HFFc6 (cell line): ENCODE data around the gene MRPL3. TPM values are rescaled to one million over a fixed set of nuclear protein-coding genes. Genes with fewer than 3 reads are reported as not detected.
A peak's percentile ranks its signal among the peaks of the same experiment; 100 is the strongest.

ENCODE experiments used
- DNase-seq: peaks from one replicate; pipeline ENCODE4 v3.0.0-alpha.2; 2018
- H3K27ac Mint-ChIP-seq: 2 replicates; pipeline ENCODE4 v1.8.0; 2020; ENCODE audit warnings: mild to moderate bottlenecking, mixed read lengths
- H3K27me3 Mint-ChIP-seq: 2 replicates; pipeline ENCODE4 v1.8.0; 2021; ENCODE audit warnings: mild to moderate bottlenecking, moderate library complexity, mixed read lengths; ENCODE audit not compliant: insufficient read depth
- H3K36me3 Mint-ChIP-seq: 2 replicates; pipeline ENCODE4 v1.8.0; 2021; ENCODE audit warnings: low read depth, mixed read lengths
- H3K4me1 Mint-ChIP-seq: 2 replicates; pipeline ENCODE4 v1.8.0; 2020; ENCODE audit warnings: low read depth, mixed read lengths
- H3K4me3 Mint-ChIP-seq: 2 replicates; pipeline ENCODE4 v1.8.0; 2020; ENCODE audit warnings: mild to moderate bottlenecking, moderate library complexity, mixed read lengths
- H3K9me3 Mint-ChIP-seq: 2 replicates; pipeline ENCODE4 v1.8.0; 2020; ENCODE audit warnings: mild to moderate bottlenecking, mixed read lengths
- total RNA-seq, 6 experiments: library from RNA; stranded (reverse); fragmentation: NEBNext Ultra II Directional; extraction: Animal tissue kit (Norgen Biotek cat#: 25700); gene quantifications; 2 replicates in 1 of 6; 3 replicates in 5 of 6; pipeline ENCODE4 v1.2.3, GENCODE V29; 2021
- TF ChIP-seq, protein P1 (sequence below): fragments of 200-600 bp; sonication (generic); IDR thresholded peaks from 2 replicates; pipeline ENCODE4 v1.5.0; 2021; ENCODE audit warnings: antibody characterized with exemption, mild to moderate bottlenecking

The MRPL3 gene
- total RNA-seq, 6 experiments from 2014 or later, result 98.7 to 125 (median 115) TPM

DNA sequence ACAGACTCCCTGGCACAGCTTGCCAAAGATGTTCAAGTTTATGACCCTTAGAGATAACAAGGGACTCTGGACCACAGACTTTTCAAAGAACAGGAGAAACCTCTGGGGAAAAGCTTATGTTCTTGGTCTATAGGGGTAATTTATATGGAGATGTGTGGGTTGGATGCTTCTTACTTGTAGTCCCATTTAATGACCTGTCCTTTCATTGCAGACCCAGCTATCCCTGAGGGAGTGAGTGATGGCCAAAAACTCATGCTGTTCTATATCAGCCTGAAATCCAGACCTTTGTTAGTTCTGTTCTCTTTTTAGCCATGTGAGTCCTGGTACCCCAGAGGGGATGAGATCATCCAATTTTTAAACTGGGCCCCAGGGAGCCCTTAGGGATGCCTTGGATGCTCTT, 43.7 kb upstream of the MRPL3 start:
- Mint-ChIP-seq H3K27ac (no peak overlapping the region), H3K4me3 (no peak overlapping the region), H3K36me3 (no peaks in the 10 kb centered on the region), H3K9me3 (no peaks in the 10 kb centered on the region), H3K4me1 (peaks cover 14% of the 10 kb centered on the region), H3K27me3 (no peaks in the 10 kb centered on the region)
- TF ChIP-seq, protein P1, sequence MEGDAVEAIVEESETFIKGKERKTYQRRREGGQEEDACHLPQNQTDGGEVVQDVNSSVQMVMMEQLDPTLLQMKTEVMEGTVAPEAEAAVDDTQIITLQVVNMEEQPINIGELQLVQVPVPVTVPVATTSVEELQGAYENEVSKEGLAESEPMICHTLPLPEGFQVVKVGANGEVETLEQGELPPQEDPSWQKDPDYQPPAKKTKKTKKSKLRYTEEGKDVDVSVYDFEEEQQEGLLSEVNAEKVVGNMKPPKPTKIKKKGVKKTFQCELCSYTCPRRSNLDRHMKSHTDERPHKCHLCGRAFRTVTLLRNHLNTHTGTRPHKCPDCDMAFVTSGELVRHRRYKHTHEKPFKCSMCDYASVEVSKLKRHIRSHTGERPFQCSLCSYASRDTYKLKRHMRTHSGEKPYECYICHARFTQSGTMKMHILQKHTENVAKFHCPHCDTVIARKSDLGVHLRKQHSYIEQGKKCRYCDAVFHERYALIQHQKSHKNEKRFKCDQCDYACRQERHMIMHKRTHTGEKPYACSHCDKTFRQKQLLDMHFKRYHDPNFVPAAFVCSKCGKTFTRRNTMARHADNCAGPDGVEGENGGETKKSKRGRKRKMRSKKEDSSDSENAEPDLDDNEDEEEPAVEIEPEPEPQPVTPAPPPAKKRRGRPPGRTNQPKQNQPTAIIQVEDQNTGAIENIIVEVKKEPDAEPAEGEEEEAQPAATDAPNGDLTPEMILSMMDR, result no peak
- DNase-seq, result no peak

DNA sequence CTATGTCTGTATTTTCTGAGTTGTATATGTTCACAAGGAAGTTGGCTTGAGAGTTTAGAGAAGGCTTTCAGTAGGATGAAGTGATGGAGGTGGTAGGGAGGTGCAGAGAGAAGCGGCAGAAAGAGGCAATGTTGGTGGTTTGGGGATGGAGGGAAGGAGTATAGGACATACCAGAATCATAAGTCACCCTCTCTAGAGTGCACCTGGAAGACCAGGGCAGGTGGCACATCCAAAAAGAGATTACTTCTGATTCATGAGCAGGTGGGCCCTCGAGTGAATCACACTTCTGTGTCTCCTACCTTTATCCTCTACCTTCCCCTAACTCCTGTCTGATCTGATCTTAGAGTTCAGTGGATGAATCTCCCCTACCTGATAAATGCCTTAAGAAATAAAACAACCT, 41.8 kb upstream of the MRPL3 start:
- Mint-ChIP-seq H3K9me3 (no peaks in the 10 kb centered on the region), H3K4me1 (peaks cover 26% of the 10 kb centered on the region), H3K27ac (peak overlapping the region; percentile 1; the same call in 1 of the 2 replicates), H3K27me3 (no peaks in the 10 kb centered on the region; the same call in 1 of the 2 replicates), H3K4me3 (no peak overlapping the region), H3K36me3 (no peaks in the 10 kb centered on the region)
- no peak for DNase-seq
- TF ChIP-seq, protein P1, result no peak

DNA sequence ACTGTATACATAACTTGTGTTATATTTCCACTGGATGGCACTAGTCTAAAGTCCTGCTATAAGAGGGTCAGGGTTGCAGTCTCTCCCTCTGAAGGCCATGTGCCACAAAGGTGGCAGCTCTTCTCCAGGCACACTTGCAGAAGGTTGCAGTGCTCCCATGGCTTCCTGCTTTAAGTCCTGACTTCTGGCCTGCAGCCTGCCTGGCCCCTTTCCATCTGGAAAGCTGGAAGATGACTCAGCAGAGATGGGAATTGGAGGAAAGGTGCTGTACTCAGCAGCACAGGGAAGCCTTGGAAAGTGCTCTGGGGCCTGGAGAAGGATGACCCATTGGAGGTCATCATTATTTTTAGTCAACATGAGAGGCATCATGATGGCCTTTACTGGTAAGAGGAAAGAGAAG, 40.9 kb upstream of the MRPL3 start:
- H3K4me3 Mint-ChIP-seq, result no peak overlapping the region; the same call in 1 of the 2 replicates
- H3K4me1 Mint-ChIP-seq, result peaks cover 26% of the 10 kb centered on the region
- peak; percentile 85 for DNase-seq
- H3K9me3 Mint-ChIP-seq, result no peaks in the 10 kb centered on the region
- peak overlapping the region; percentile 64 for H3K27ac Mint-ChIP-seq
- H3K27me3 Mint-ChIP-seq, result no peaks in the 10 kb centered on the region; the same call in 1 of the 2 replicates
- H3K36me3 Mint-ChIP-seq, result no peaks in the 10 kb centered on the region
- TF ChIP-seq, protein P1, result peak; percentile 29; the same call in 1 of the 2 replicates

DNA sequence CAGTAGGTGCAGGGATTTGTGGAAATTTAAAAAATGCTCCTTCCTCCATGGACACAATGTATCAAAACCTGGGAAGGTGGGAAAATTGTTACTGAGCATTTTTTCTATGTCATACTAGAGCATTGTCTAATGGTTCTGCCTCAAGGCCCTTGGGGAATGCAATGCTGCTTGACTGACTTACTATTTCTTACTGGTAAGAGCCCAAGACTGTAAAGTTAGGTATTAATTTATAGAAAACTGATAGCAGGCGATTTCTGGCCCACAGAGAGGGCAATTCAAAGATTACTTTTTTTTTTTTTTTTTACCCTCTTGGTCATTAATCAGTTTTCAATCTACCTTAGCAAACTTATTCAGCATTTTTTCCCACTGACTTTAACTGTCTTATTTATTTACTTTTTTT, 38.5 kb upstream of the MRPL3 start:
- no peak for DNase-seq
- no peaks in the 10 kb centered on the region; the same call in 1 of the 2 replicates for H3K27me3 Mint-ChIP-seq
- H3K36me3 Mint-ChIP-seq, result no peaks in the 10 kb centered on the region
- H3K4me3 Mint-ChIP-seq, result no peak overlapping the region
- peaks cover 26% of the 10 kb centered on the region for H3K4me1 Mint-ChIP-seq
- TF ChIP-seq, protein P1, result no peak
- no peaks in the 10 kb centered on the region for H3K9me3 Mint-ChIP-seq
- H3K27ac Mint-ChIP-seq, result no peak overlapping the region

DNA sequence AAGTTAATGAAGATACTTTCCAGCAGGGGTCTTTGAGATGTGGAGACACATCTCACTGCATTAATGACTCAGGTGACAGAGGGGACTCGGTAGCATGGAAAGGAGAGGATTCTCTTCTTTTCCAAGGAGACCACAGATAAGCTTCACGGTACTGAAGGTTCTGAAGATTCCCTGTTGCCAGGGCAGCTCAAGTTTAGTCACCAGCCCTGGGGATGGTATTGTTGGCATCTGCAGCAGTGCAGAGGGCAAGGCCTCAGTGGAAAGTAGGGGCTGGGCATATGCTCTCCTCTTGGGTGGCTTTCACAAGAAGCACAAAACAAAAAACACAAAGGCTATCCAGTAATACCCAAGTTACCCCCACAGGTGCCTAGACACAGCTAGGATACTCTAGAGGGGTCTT, 38.0 kb upstream of the MRPL3 start:
- TF ChIP-seq, protein P1, result no peak
- H3K9me3 Mint-ChIP-seq, result no peaks in the 10 kb centered on the region
- H3K4me1 Mint-ChIP-seq, result peaks cover 31% of the 10 kb centered on the region
- DNase-seq, result no peak
- no peak overlapping the region for H3K4me3 Mint-ChIP-seq
- H3K27ac Mint-ChIP-seq, result no peak overlapping the region
- no peaks in the 10 kb centered on the region; the same call in 1 of the 2 replicates for H3K27me3 Mint-ChIP-seq
- H3K36me3 Mint-ChIP-seq, result no peaks in the 10 kb centered on the region

DNA sequence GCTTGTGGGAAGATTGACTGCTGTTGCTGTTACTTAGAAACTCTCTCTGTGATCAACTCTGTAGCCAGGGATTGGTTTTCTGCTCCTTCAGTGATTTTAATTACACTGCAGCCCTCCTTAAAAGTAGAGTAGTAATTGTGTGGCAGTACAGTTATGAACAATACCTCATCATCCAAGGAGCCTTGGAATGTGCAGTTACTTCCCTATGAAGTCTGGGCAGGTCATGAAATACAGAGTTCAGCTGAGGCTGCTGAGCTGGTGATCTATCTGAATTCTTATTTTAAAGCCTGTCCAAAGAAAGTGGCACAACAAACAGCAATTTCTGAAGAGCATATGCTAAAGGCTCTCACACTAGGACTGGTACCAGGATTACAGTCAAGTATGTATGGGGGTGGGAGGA, 37.4 kb upstream of the MRPL3 start:
- Mint-ChIP-seq H3K4me1 (peaks cover 38% of the 10 kb centered on the region), H3K27me3 (no peaks in the 10 kb centered on the region; the same call in 1 of the 2 replicates), H3K36me3 (no peaks in the 10 kb centered on the region), H3K4me3 (no peak overlapping the region), H3K27ac (peak overlapping the region; percentile 36; the same call in 1 of the 2 replicates), H3K9me3 (no peaks in the 10 kb centered on the region)
- TF ChIP-seq, protein P1, result no peak
- peak; percentile 23 for DNase-seq
